Measurements from ENCODE around the gene SLC41A1.

DNA sequence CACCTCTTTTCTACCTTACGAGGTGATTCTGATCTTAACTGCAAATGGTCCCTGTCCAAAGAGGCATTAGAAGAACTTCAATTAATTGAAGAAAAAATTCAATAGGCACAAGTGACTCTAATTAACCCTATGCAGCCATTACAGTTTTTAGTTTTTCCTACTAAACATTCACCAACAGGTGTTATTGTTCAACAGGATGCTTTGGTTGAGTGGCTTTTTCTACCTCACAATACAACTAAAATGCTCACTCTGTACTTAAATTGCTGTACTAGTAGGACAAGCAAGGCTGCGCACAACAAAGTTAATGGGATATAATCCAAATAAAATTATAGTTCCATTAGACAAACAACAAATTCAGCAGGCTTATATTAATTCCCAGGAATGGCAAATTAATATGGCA is 48.5 kb upstream of the SLC41A1 start:
- TF ChIP-seq, protein P1, sequence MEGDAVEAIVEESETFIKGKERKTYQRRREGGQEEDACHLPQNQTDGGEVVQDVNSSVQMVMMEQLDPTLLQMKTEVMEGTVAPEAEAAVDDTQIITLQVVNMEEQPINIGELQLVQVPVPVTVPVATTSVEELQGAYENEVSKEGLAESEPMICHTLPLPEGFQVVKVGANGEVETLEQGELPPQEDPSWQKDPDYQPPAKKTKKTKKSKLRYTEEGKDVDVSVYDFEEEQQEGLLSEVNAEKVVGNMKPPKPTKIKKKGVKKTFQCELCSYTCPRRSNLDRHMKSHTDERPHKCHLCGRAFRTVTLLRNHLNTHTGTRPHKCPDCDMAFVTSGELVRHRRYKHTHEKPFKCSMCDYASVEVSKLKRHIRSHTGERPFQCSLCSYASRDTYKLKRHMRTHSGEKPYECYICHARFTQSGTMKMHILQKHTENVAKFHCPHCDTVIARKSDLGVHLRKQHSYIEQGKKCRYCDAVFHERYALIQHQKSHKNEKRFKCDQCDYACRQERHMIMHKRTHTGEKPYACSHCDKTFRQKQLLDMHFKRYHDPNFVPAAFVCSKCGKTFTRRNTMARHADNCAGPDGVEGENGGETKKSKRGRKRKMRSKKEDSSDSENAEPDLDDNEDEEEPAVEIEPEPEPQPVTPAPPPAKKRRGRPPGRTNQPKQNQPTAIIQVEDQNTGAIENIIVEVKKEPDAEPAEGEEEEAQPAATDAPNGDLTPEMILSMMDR (conservative IDR thresholded peaks at IDR 0.05; ENCODE audit: low read depth, low read length), result no peak
- no peak for TF ChIP-seq EZH2phosphoT487 (IDR thresholded peaks at IDR 0.05; ENCODE audit: borderline replicate concordance, low read length)
